Peyer's patch (tissue), 4 donors: ENCODE measurements around the gene GSTA3. TPM values are rescaled to one million over a fixed set of nuclear protein-coding genes. Genes with fewer than 3 reads are reported as not detected.

Source experiments
- DNase-seq, 3 donors: peaks; one replicate each; pipeline ENCODE4 v3.0.0-alpha.2; 2017 to 2019
- H3K27ac ChIP-seq, 4 donors: fragments of 200-600 bp; sonication (generic); one replicate each; pipeline ENCODE4 v1.5.1; 2016 to 2019
- H3K27me3 ChIP-seq, 2 donors: fragments of 200-600 bp; sonication (generic); one replicate each; pipeline ENCODE4 v1.5.1; 2019
- H3K36me3 ChIP-seq, 3 donors: fragments of 200-600 bp; sonication (generic); one replicate each; pipeline ENCODE4 v1.5.1; 2016 to 2019
- H3K4me1 ChIP-seq, 4 donors: fragments of 200-600 bp; sonication (generic); one replicate each; pipeline ENCODE4 v1.5.1; 2016 to 2019
- H3K4me3 ChIP-seq, 4 donors: fragments of 200-600 bp; sonication (generic); 1 replicate in 3 of 4; 2 replicates in 1 of 4; pipeline ENCODE4 v1.5.1; 2016 to 2019; ENCODE audit warnings: mild to moderate bottlenecking in 1 of 4
- H3K9me3 ChIP-seq, 4 donors: fragments of 200-600 bp; sonication (generic); one replicate each; pipeline ENCODE4 v1.5.1; 2016 to 2019; ENCODE audit warnings: mild to moderate bottlenecking in 1 of 4
- CTCF ChIP-seq, 6 experiments: fragments of 450-650 bp in 4 of 6; fragments of 200-600 bp in 2 of 6; sonication (generic) in 1 of 6; IDR thresholded peaks; one replicate each; pipeline ENCODE4 v1.5.1; 2017 to 2019; ENCODE audit warnings: antibody characterized with exemption in 6 of 6, mild to moderate bottlenecking in 3 of 6, moderate library complexity in 1 of 6
- POLR2A ChIP-seq, 2 donors: fragments of 450-650 bp; IDR thresholded peaks; one replicate each; pipeline ENCODE4 v1.5.1; 2017; ENCODE audit warnings: antibody characterized with exemption in 2 of 2, mild to moderate bottlenecking in 2 of 2, moderate library complexity in 2 of 2
- total RNA-seq, 4 donors: library from RNA; depleted of rRNA; stranded (reverse); fragments of >200 nt; gene quantifications; one replicate each; pipeline ENCODE4 v1.1.0, GENCODE V29; 2016

The GSTA3 gene
- total RNA-seq, 4 donors from 2014 or later = not detected

DNA sequence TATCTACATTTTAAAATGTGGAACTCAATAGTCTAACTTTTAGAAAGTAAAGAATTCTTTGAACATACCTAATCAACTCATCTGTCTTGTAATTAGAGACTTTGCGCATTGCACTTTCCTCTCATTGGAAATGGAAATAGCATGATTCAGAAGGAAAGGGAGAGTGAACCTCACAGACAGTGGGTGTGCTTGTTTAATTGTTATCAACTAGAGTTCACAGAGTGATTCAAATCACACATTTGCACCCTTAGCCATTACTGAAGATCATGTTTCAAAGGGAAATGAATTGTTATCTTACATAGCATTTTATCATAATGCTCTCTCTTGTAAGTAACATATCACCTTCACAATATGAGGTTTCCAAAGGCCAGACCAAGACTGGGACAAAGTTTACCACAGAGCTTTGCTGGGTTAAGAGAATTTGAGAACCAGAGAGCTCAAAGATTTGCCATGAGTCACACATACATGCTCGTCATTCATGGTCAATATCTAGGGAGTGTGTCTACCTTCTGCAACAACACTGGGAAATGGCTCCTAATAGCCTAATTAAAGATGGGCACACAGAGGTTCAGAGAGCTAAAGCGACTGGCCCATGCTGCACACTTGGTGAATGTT lies 21.5 kb downstream of the GSTA3 start:
- no peaks in the 10 kb centered on the region for H3K4me1 ChIP-seq
- DNase-seq = no peak
- H3K27ac ChIP-seq = no peak overlapping the region
- H3K36me3 ChIP-seq = no peaks in the 10 kb centered on the region
- no peaks in the 10 kb centered on the region for H3K9me3 ChIP-seq
- no peaks in the 10 kb centered on the region for H3K27me3 ChIP-seq
- H3K4me3 ChIP-seq = no peak overlapping the region
- no peak for TF ChIP-seq POLR2A (IDR thresholded peaks at IDR 0.05)
- TF ChIP-seq CTCF (IDR thresholded peaks at IDR 0.05) = no peak

DNA sequence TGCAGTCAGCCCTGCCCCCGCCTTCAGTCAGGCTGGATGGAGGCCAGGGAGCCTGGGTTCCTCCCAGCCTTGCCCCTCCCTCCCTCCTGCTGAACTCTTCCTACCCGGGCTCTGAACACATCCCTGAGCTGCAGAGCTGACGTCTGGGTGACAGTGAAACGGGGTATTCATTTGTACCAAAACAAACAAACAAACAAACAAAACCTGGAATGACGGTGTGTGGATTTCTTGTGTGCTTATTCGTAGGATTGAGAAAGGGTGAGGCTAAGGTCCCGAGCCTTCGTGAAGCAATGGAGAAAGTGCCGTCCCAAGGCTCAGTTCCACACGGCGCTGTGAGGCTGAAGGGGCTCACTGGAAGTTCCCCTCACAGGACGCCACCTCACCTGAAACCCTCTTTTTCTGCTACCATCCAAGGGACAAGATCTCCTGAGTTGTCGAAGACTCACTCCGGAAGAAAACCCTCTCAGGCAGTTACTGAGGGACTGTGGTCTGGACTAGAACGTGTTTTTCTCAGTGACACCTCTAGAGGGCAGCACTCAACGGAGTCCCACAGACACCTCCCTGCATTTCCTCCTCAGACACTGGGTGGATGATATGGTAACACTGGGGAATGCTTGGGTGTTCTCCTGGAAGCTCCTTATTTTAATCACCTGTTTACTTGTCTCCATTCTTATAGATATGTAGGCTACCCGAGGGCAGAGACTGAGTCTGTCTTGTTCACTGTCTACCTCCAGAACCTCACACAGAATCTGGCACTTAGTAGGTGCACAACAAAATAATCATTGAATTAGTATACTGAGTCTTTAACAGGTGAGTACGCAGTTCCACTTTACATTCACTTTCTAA lies 27.3 kb downstream of the GSTA3 start:
- Histone ChIP-seq H3K4me3 (peak overlapping the region; percentile 34 to 67 (median 52)), H3K9me3 (no peaks in the 10 kb centered on the region), H3K27me3 (no peaks in the 10 kb centered on the region), H3K4me1 (no peaks in the 10 kb centered on the region), H3K36me3 (no peaks in the 10 kb centered on the region), H3K27ac (peak overlapping the region; percentile 11 to 77 (median 58))
- peak; percentile 59 to 87 (median 67) for DNase-seq
- peak; percentile 39 to 86 (median 82) for TF ChIP-seq CTCF (IDR thresholded peaks at IDR 0.05)
- no peak for TF ChIP-seq POLR2A (IDR thresholded peaks at IDR 0.05)

GRCh38 chr6:52881662-52881995 lies 27.9 kb downstream of the GSTA3 start:
- Histone ChIP-seq H3K4me3 (peak overlapping the region; percentile 34 to 67 (median 52)), H3K36me3 (no peaks in the 10 kb centered on the region), H3K27ac (peak overlapping the region in 2 of 4 donors; percentile 77), H3K9me3 (no peaks in the 10 kb centered on the region), H3K4me1 (no peaks in the 10 kb centered on the region), H3K27me3 (no peaks in the 10 kb centered on the region)
- peak in 1 of 3 donors; percentile 67 for DNase-seq
- TF ChIP-seq CTCF (IDR thresholded peaks at IDR 0.05) = no peak
- no peak for TF ChIP-seq POLR2A (IDR thresholded peaks at IDR 0.05)

GRCh38 chr6:52877786-52878185 lies 31.7 kb downstream of the GSTA3 start:
- H3K36me3 ChIP-seq = no peaks in the 10 kb centered on the region
- no peaks in the 10 kb centered on the region for H3K27me3 ChIP-seq
- H3K9me3 ChIP-seq = no peaks in the 10 kb centered on the region
- no peak overlapping the region for H3K4me3 ChIP-seq
- DNase-seq = no peak
- TF ChIP-seq POLR2A (IDR thresholded peaks at IDR 0.05) = no peak
- no peak for TF ChIP-seq CTCF (IDR thresholded peaks at IDR 0.05)
- H3K4me1 ChIP-seq = no peaks in the 10 kb centered on the region
- H3K27ac ChIP-seq = no peak overlapping the region

DNA sequence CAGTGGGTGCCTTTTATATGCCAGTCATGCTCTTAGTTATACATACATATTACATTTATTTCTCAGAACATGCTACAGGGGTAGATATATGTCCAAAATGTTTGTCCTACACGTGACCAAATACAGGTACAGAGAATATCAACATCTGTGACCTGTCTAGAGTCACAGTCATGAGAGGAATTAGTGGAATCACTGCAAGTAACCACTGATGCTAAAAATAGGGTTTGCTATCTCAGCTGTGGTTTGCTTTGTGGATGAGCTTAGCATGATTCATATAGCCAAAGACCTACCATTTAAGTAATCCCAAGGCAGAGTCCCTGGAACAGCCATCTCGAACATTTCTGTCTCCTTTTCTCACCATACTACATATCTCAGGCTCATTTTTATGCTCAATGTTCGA lies 32.3 kb downstream of the GSTA3 start:
- Histone ChIP-seq H3K4me1 (no peaks in the 10 kb centered on the region), H3K4me3 (no peak overlapping the region), H3K27me3 (no peaks in the 10 kb centered on the region), H3K27ac (no peak overlapping the region), H3K9me3 (no peaks in the 10 kb centered on the region), H3K36me3 (no peaks in the 10 kb centered on the region)
- no peak for DNase-seq
- TF ChIP-seq CTCF (IDR thresholded peaks at IDR 0.05) (no peak), POLR2A (IDR thresholded peaks at IDR 0.05) (no peak)
